HCT116 (cell line): Measurements from ENCODE around the gene MACF1.

Source experiments
- FOSL1 ChIP-seq: IDR thresholded peaks from 2 replicates; pipeline ENCODE4 v1.6.1; 2012; ENCODE audit warnings: low read depth
- POLR2A ChIP-seq: IDR thresholded peaks from 2 replicates; pipeline ENCODE4 v1.7.0; 2011; ENCODE audit warnings: borderline replicate concordance; ENCODE audit not compliant: insufficient read depth, insufficient read length; ENCODE audit errors: extremely low read depth
- ZFX ChIP-seq: fragments of 450-650 bp; IDR thresholded peaks from 2 replicates; pipeline ENCODE4 v1.6.1; 2017
- TF ChIP-seq, protein P1 (sequence below): IDR thresholded peaks from 2 replicates; pipeline ENCODE4 v1.6.1; 2012; ENCODE audit warnings: low read depth
- TF ChIP-seq, protein P2 (sequence below): IDR thresholded peaks from 2 replicates; pipeline ENCODE4 v1.6.1; 2012
- TF ChIP-seq, protein P3 (sequence below), 3 experiments: fragments of 200-600 bp in 1 of 3; sonication (generic) in 1 of 3; IDR thresholded peaks in 2 of 3; conservative IDR thresholded peaks in 1 of 3; 2 replicates each; pipeline ENCODE4 v1.5.1; 2012 to 2017; ENCODE audit warnings: low read depth in 2 of 3, low read length in 2 of 3, antibody characterized with exemption in 1 of 3, borderline replicate concordance in 1 of 3, control low read depth in 1 of 3, mild to moderate bottlenecking in 1 of 3, mixed read lengths in 1 of 3, mixed run types in 1 of 3, moderate library complexity in 1 of 3; ENCODE audit not compliant: insufficient read depth in 1 of 3

DNA sequence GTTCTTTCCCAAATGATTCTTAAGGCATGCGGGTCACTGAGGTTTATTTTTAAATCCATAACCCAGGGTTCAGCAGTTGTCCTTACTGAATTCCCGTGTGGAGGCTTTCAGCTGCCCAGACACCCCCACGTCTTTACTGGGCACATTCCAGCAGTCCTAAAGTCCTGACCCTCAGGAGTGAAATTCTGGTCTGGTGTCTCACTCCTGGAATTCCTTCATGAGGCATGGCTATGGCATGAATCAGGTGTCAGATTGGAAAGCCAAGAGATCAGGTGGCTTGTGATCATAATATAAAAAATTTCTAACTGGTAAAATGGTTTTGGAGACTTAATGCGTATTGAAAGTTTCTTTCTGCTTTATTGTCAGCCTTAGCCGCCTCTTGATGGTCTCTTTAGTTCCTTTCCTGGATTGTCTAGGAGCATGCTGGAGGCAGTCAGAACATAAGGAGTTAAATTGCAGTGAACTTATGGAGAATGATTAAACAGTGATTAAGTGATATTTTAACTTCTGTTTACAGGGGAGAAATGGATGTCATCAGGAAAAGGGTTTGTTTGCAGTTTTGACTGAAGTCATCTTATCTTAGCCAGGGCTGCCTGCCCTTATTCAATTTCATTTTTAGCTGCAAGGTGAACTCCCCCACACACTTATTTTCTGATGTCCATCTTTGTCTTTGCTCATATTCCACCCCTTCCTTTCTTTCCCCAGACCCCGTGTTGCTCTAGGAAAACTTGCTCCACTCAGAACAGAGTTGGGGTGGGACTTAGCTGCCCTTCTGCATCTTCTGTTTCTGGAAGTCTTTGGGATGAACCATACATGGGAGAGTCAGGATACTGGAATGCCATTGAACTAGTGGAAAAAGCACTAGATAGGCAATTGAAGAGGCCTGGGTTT is 25.7 kb upstream of the MACF1 start:
- TF ChIP-seq POLR2A (no peak), FOSL1 (peak; percentile 68; the same call in 1 of the 2 replicates), ZFX (no peak)
- TF ChIP-seq, protein P1, sequence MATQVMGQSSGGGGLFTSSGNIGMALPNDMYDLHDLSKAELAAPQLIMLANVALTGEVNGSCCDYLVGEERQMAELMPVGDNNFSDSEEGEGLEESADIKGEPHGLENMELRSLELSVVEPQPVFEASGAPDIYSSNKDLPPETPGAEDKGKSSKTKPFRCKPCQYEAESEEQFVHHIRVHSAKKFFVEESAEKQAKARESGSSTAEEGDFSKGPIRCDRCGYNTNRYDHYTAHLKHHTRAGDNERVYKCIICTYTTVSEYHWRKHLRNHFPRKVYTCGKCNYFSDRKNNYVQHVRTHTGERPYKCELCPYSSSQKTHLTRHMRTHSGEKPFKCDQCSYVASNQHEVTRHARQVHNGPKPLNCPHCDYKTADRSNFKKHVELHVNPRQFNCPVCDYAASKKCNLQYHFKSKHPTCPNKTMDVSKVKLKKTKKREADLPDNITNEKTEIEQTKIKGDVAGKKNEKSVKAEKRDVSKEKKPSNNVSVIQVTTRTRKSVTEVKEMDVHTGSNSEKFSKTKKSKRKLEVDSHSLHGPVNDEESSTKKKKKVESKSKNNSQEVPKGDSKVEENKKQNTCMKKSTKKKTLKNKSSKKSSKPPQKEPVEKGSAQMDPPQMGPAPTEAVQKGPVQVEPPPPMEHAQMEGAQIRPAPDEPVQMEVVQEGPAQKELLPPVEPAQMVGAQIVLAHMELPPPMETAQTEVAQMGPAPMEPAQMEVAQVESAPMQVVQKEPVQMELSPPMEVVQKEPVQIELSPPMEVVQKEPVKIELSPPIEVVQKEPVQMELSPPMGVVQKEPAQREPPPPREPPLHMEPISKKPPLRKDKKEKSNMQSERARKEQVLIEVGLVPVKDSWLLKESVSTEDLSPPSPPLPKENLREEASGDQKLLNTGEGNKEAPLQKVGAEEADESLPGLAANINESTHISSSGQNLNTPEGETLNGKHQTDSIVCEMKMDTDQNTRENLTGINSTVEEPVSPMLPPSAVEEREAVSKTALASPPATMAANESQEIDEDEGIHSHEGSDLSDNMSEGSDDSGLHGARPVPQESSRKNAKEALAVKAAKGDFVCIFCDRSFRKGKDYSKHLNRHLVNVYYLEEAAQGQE, result no peak
- TF ChIP-seq, protein P2, sequence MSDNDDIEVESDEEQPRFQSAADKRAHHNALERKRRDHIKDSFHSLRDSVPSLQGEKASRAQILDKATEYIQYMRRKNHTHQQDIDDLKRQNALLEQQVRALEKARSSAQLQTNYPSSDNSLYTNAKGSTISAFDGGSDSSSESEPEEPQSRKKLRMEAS, result no peak
- TF ChIP-seq, protein P3, sequence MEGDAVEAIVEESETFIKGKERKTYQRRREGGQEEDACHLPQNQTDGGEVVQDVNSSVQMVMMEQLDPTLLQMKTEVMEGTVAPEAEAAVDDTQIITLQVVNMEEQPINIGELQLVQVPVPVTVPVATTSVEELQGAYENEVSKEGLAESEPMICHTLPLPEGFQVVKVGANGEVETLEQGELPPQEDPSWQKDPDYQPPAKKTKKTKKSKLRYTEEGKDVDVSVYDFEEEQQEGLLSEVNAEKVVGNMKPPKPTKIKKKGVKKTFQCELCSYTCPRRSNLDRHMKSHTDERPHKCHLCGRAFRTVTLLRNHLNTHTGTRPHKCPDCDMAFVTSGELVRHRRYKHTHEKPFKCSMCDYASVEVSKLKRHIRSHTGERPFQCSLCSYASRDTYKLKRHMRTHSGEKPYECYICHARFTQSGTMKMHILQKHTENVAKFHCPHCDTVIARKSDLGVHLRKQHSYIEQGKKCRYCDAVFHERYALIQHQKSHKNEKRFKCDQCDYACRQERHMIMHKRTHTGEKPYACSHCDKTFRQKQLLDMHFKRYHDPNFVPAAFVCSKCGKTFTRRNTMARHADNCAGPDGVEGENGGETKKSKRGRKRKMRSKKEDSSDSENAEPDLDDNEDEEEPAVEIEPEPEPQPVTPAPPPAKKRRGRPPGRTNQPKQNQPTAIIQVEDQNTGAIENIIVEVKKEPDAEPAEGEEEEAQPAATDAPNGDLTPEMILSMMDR (IDR thresholded peaks at IDR 0.05 in 2 of 3, conservative IDR thresholded peaks at IDR 0.05 in 1 of 3; ENCODE audit: borderline replicate concordance in 1 of 3, insufficient read depth in 1 of 3, low read depth in 2 of 3, low read length in 2 of 3), result no peak
